Nephron progenitor cell (in vitro differentiated cells): ENCODE measurements around the gene MON2.

Experiments used
- DNase-seq: peaks from one replicate; pipeline ENCODE4 v3.0.0; 2021
- H3K27ac Mint-ChIP-seq: 2 replicates; pipeline ENCODE4 v1.8.0; 2021; ENCODE audit warnings: mild to moderate bottlenecking, moderate library complexity, mixed read lengths
- H3K27me3 Mint-ChIP-seq: 2 replicates; pipeline ENCODE4 v1.8.0; 2021; ENCODE audit warnings: mild to moderate bottlenecking, low read depth, mixed read lengths; ENCODE audit not compliant: poor library complexity
- H3K36me3 Mint-ChIP-seq: 2 replicates; pipeline ENCODE4 v1.8.0; 2021; ENCODE audit warnings: low read depth, mixed read lengths
- H3K4me1 Mint-ChIP-seq: 2 replicates; pipeline ENCODE4 v1.8.0; 2021; ENCODE audit warnings: mixed read lengths
- H3K4me3 Mint-ChIP-seq: 2 replicates; pipeline ENCODE4 v1.8.0; 2021; ENCODE audit warnings: mild to moderate bottlenecking, moderate library complexity, mixed read lengths
- H3K9me3 Mint-ChIP-seq: 2 replicates; pipeline ENCODE4 v1.8.0; 2021; ENCODE audit warnings: mild to moderate bottlenecking, moderate library complexity, mixed read lengths
- TF ChIP-seq, protein P1 (sequence below): fragments of 200-600 bp; sonication (generic); IDR thresholded peaks from 2 replicates; pipeline ENCODE4 v1.5.0; 2021; ENCODE audit warnings: antibody characterized with exemption

Gene MON2

DNA sequence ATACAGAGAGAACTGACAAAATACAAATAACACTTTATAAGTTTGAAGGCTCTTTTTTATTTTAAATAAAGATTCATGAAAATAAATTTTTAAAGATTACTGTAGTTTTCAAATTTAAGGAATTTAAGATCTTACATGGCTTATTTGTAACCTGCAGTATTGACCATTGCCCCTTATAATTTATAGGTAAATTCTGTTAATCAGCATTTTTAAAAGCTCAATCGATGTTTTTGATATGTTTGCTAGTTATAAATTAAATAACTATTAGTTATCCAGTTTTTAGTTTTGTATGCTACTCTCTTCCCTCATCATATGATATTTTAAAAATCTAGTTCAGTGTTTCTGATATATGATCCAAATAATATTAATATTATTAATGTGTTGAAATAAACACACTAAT is 109.9 kb downstream of the MON2 start:
- no peak for DNase-seq
- peaks cover 21% of the 10 kb centered on the region for H3K36me3 Mint-ChIP-seq
- no peak overlapping the region for H3K4me3 Mint-ChIP-seq
- no peaks in the 10 kb centered on the region for H3K9me3 Mint-ChIP-seq
- TF ChIP-seq, protein P1, sequence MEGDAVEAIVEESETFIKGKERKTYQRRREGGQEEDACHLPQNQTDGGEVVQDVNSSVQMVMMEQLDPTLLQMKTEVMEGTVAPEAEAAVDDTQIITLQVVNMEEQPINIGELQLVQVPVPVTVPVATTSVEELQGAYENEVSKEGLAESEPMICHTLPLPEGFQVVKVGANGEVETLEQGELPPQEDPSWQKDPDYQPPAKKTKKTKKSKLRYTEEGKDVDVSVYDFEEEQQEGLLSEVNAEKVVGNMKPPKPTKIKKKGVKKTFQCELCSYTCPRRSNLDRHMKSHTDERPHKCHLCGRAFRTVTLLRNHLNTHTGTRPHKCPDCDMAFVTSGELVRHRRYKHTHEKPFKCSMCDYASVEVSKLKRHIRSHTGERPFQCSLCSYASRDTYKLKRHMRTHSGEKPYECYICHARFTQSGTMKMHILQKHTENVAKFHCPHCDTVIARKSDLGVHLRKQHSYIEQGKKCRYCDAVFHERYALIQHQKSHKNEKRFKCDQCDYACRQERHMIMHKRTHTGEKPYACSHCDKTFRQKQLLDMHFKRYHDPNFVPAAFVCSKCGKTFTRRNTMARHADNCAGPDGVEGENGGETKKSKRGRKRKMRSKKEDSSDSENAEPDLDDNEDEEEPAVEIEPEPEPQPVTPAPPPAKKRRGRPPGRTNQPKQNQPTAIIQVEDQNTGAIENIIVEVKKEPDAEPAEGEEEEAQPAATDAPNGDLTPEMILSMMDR: no peak
- H3K27ac Mint-ChIP-seq: no peak overlapping the region
- H3K27me3 Mint-ChIP-seq: no peaks in the 10 kb centered on the region
- H3K4me1 Mint-ChIP-seq: no peaks in the 10 kb centered on the region

DNA sequence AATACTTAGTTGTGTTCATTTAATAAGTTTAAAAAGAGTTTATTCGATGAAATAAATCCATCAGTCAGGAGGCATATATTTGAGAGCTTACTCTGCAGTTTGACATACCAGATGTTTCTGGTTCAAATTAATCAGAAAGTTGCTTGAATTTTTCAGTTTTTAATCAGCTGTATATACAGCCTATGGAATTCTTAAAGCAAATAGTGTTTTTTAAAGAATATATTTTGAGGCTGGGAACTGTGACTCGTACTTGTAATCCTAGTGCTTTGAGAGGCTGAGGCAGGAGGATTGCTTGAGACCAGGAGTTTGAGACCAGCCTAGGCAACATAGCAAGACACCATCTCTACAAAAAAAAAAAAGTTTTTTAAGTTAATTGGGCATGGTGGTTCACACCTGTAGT is 112.1 kb downstream of the MON2 start:
- H3K36me3 Mint-ChIP-seq: peaks cover 32% of the 10 kb centered on the region
- no peaks in the 10 kb centered on the region for H3K9me3 Mint-ChIP-seq
- H3K27ac Mint-ChIP-seq: no peak overlapping the region
- H3K27me3 Mint-ChIP-seq: no peaks in the 10 kb centered on the region
- DNase-seq: no peak
- TF ChIP-seq, protein P1: no peak
- H3K4me1 Mint-ChIP-seq: no peaks in the 10 kb centered on the region
- no peak overlapping the region for H3K4me3 Mint-ChIP-seq

DNA sequence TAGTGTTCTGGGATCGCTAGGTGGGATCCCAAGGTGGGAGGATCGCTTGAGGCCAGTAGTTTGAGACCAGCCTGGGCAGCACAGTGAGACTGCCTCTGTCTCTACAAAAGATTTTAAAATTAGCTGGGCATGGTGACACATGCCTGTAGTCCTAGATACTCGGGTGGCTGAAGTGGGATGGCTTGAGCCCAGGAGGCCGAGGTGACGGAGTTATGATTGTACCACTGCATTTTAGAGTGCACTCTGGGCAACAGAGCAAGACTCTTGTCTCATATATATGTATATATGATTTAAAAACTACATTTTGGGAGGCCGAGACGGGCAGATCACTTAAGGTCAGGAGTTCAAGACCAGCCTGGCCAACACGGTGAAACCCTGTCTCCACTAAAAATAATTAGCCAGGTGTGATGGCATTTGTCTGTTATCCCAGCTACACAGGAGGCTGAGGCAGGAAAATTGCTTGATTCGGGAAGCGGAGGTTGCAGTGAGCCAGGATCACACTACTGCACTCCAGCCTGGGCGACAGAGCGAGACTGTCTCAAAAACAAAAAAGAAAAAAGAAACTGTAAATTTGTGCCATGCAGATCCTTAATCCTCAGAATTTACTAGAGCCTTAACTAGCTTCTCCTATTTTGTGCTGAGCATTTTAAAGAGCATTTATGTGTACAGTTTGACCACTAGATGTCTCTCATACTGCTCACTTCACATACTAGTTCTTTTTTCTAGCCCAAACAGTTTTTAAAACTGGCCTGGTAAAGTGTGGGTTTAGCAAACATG is 114.8 kb downstream of the MON2 start:
- Mint-ChIP-seq H3K36me3 (peaks cover 36% of the 10 kb centered on the region), H3K27ac (no peak overlapping the region), H3K9me3 (no peaks in the 10 kb centered on the region), H3K4me1 (no peaks in the 10 kb centered on the region), H3K27me3 (no peaks in the 10 kb centered on the region), H3K4me3 (no peak overlapping the region)
- no peak for DNase-seq
- TF ChIP-seq, protein P1: peak; percentile 67

DNA sequence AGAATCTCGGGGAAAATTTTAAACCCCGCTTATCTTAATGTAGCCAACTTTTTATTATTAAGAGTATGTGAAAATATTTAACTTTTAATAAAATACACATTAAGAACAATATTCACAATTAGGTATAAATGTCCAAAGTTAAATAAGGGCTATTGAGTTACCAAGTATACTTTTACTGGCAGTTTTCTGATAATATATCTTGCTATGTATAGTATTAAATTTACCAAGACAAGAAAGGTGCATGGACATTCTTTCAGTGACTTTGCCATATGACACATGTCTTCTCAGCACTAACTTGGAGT is 115.4 kb downstream of the MON2 start:
- Mint-ChIP-seq H3K36me3 (peaks cover 40% of the 10 kb centered on the region), H3K4me1 (no peaks in the 10 kb centered on the region), H3K4me3 (no peak overlapping the region), H3K9me3 (no peaks in the 10 kb centered on the region), H3K27ac (no peak overlapping the region), H3K27me3 (no peaks in the 10 kb centered on the region)
- TF ChIP-seq, protein P1: peak; percentile 10
- no peak for DNase-seq

DNA sequence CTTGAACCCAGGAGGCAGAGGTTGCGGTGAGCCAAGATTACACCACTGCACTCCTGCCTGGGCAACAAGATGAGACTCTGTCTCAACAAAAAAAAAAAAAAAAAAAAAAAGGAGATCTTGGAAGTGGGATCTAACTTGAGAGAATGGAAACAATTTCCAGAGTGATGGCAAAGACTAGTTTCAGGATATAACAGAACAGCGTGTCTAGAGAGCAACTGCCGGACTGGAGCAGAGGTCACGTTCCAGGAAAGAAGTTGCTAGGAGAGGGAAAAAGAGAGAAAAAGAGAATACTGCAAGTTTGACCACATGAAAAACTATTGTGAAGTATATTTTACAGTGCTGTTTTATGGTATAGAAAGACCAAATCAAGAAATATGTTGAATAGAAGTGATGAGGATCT is 118.0 kb downstream of the MON2 start:
- peaks cover 43% of the 10 kb centered on the region for H3K36me3 Mint-ChIP-seq
- DNase-seq: no peak
- TF ChIP-seq, protein P1: no peak

DNA sequence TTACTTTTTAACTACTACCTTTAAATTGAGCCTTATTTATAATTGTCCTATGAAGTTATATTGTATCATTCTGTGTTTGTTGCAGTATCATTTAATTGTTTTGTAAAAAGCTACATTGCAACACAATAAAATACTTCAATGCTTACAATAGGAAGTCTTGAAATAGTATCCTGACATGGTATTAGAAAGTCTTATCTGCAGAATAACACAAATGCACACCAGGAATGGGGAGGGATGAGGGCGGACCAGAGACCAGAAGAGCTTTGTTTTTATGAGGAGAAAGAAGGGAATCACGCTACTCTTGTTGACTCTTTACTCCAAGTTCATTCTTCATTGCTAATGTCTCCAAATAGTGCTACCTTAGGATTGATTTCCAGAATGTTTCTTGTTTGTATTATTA is 120.2 kb downstream of the MON2 start:
- TF ChIP-seq, protein P1: no peak
- Mint-ChIP-seq H3K4me1 (no peaks in the 10 kb centered on the region), H3K36me3 (peaks cover 59% of the 10 kb centered on the region), H3K27ac (no peak overlapping the region), H3K9me3 (no peaks in the 10 kb centered on the region), H3K27me3 (no peaks in the 10 kb centered on the region), H3K4me3 (no peak overlapping the region)
- no peak for DNase-seq

More for the DNA sequence above, 118.0 kb downstream of the MON2 start:
- no peak overlapping the region for H3K4me3 Mint-ChIP-seq
- no peaks in the 10 kb centered on the region for H3K4me1 Mint-ChIP-seq
- no peaks in the 10 kb centered on the region for H3K27me3 Mint-ChIP-seq
- no peaks in the 10 kb centered on the region for H3K9me3 Mint-ChIP-seq
- H3K27ac Mint-ChIP-seq: peak overlapping the region; percentile 4
